ENCODE results near the gene MLANA.

DNA sequence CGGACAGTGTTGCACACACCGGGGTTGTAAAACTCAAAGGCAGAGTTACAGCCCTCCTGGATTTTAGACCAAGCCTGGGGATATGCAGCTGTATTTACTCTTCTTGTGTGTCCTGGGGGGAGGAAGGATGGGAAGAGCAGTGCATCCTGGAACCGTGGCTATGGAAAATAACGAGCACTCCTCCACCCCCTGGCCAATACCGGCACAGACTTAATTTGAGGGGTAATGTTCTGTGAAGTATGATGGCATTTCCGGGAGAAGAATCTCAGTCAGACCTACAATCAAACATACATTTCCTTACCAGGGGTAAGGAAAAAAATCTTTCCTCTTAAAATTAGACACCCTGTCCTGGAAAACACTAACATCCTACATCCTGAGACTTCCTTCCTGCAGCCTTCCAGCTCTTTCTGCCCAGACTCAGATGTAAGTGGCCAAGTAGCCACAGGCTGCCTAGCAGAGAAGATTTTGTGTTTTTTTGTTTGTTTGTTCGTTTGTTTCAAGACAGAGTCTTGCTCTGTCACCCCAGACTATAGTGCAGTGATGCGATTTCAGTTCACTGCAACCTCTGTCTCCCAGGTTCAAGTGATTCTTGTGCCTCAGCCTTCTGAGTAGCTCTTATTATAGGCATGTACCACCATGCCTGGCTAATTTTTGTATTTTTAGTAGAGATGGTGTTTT lies 46.8 kb upstream of the MLANA start:
- no peak for TF ChIP-seq EZH2 (IDR thresholded peaks at IDR 0.05)
- no peak for TF ChIP-seq CTCF (IDR thresholded peaks at IDR 0.05)
- TF ChIP-seq EZH2phosphoT487 (IDR thresholded peaks at IDR 0.05), result no peak

Measured in neural progenitor cell (in vitro differentiated cells).